K562 (cell line): ENCODE measurements around the gene PLAAT3. TPM values are rescaled to one million over a fixed set of nuclear protein-coding genes. Genes with fewer than 3 reads are reported as not detected.

ENCODE experiments used
- CBFA2T2 ChIP-seq: fragments of 450-650 bp; conservative IDR thresholded peaks from 2 replicates; pipeline ENCODE4 v1.6.1; 2017; ENCODE audit warnings: mild to moderate bottlenecking
- CHD4 ChIP-seq: fragments of 200-600 bp; sonication (generic); IDR thresholded peaks from 3 replicates; pipeline ENCODE4 v1.6.1; 2012; ENCODE audit warnings: low read depth, mild to moderate bottlenecking, mixed read lengths, low read length, inconsistent platforms; ENCODE audit not compliant: insufficient read depth, insufficient replicate concordance, poor library complexity, severe bottlenecking
- CTBP1 ChIP-seq: fragments of 450-650 bp; IDR thresholded peaks from 2 replicates; pipeline ENCODE4 v1.6.1; 2016; ENCODE audit warnings: borderline replicate concordance
- DACH1 ChIP-seq: fragments of 450-650 bp; IDR thresholded peaks from 2 replicates; pipeline ENCODE4 v1.6.1; 2018; ENCODE audit not compliant: partially characterized antibody
- E4F1 ChIP-seq: fragments of 250-450 bp; sonication (Bioruptor Pico); IDR thresholded peaks from 2 replicates; pipeline ENCODE4 v1.5.0; 2021; ENCODE audit warnings: mild to moderate bottlenecking, borderline replicate concordance
- FOXJ3 ChIP-seq: sonication (generic); formaldehyde crosslinking; IDR thresholded peaks from 2 replicates; pipeline ENCODE4 v1.4.0; 2020; ENCODE audit warnings: mild to moderate bottlenecking, missing genetic modification reagents
- FOXK2 ChIP-seq, 2 experiments: fragments of 450-650 bp; IDR thresholded peaks in 1 of 2; conservative IDR thresholded peaks in 1 of 2; 2 replicates each; pipeline ENCODE4 v1.6.1; 2016; ENCODE audit warnings: low read depth in 2 of 2, mild to moderate bottlenecking in 1 of 2
- GATAD2A ChIP-seq: fragments of 450-650 bp; IDR thresholded peaks from 2 replicates; pipeline ENCODE4 v1.6.1; 2017
- HIVEP1 ChIP-seq: fragments of 250-450 bp; sonication (Bioruptor Pico); IDR thresholded peaks from 2 replicates; pipeline ENCODE4 v1.4.0; 2020; ENCODE audit warnings: mild to moderate bottlenecking
- IFI16 ChIP-seq: fragments of 250-450 bp; sonication (Bioruptor Pico); IDR thresholded peaks from 2 replicates; pipeline ENCODE4 v2.1.2; 2022; ENCODE audit warnings: mild to moderate bottlenecking, inconsistent platforms
- MNT ChIP-seq, 2 experiments: fragments of 450-650 bp; conservative IDR thresholded peaks; 2 replicates each; pipeline ENCODE4 v1.6.1; 2017; ENCODE audit warnings: mild to moderate bottlenecking in 2 of 2, moderate library complexity in 2 of 2
- MXI1 ChIP-seq: IDR thresholded peaks from 2 replicates; pipeline ENCODE4 v1.6.1; 2011; ENCODE audit warnings: low read depth, mild to moderate bottlenecking, improper control_type of control experiment, low read length
- NFIC ChIP-seq: fragments of 450-650 bp; IDR thresholded peaks from 2 replicates; pipeline ENCODE4 v1.6.1; 2017; ENCODE audit warnings: mild to moderate bottlenecking, inconsistent platforms
- NR2C1 ChIP-seq, 2 experiments: fragments of 450-650 bp; IDR thresholded peaks; 2 replicates each; pipeline ENCODE4 v1.6.1; 2017; ENCODE audit warnings: mild to moderate bottlenecking in 2 of 2, antibody characterized with exemption in 1 of 2, inconsistent platforms in 1 of 2, missing compliant biosample characterization in 1 of 2, missing genetic modification characterization in 1 of 2
- PTRF ChIP-seq: fragments of 450-650 bp; IDR thresholded peaks from 2 replicates; pipeline ENCODE4 v1.6.1; 2016; ENCODE audit warnings: mild to moderate bottlenecking, missing genetic modification characterization, missing compliant biosample characterization
- PYGO2 ChIP-seq: fragments of 450-650 bp; IDR thresholded peaks from 2 replicates; pipeline ENCODE4 v1.6.1; 2016; ENCODE audit warnings: mild to moderate bottlenecking, missing genetic modification characterization, moderate library complexity, missing compliant biosample characterization
- SMARCE1 ChIP-seq: fragments of 450-650 bp; IDR thresholded peaks from 2 replicates; pipeline ENCODE4 v1.7.1; 2016; ENCODE audit warnings: mild to moderate bottlenecking
- VEZF1 ChIP-seq: fragments of 200-800 bp; sonication (Bioruptor generic); IDR thresholded peaks from 2 replicates; pipeline ENCODE4 v1.6.1; 2017; ENCODE audit warnings: missing genetic modification characterization, missing compliant biosample characterization
- ZBTB43 ChIP-seq: sonication (generic); formaldehyde crosslinking; IDR thresholded peaks from 2 replicates; pipeline ENCODE4 v1.8.0; 2023; ENCODE audit warnings: mild to moderate bottlenecking, missing genetic modification reagents
- ZFPM2 ChIP-seq: fragments of 250-450 bp; sonication (Bioruptor Pico); IDR thresholded peaks from 2 replicates; pipeline ENCODE4 v1.5.1; 2022; ENCODE audit warnings: mild to moderate bottlenecking
- ZNF699 ChIP-seq: fragments of 250-450 bp; sonication (Bioruptor Pico); IDR thresholded peaks from 2 replicates; pipeline ENCODE4 v1.8.0; 2021; ENCODE audit warnings: mild to moderate bottlenecking, moderate library complexity; ENCODE audit not compliant: insufficient replicate concordance
- polyA plus RNA-seq, 8 experiments: library from polyadenylated mRNA; depleted of rRNA in 4 of 8; stranded (reverse) in 5 of 8; unstranded in 3 of 8; fragments of >200 nt; fragmentation: Nextera tagmentation in 2 of 8; fragmentation: Illumina TruSeq in 1 of 8; extraction: Ambion mirVana in 2 of 8; extraction: Trizol in 1 of 8; gene quantifications; 2 replicates each; pipeline versions ENCODE4 v1.2.1 to v1.2.3, GENCODE V29; 2011 to 2014; ENCODE audit warnings: inconsistent platforms in 1 of 8, missing spikeins in 1 of 8
- total RNA-seq, 7 experiments: library from RNA; depleted of rRNA in 6 of 7; stranded (reverse); fragments of >200 nt in 6 of 7; fragmentation: Illumina TruSeq in 2 of 7; extraction: Trizol in 2 of 7; gene quantifications; 2 replicates each; pipeline versions ENCODE4 v1.2.1 to v1.2.3, GENCODE V29; 2011 to 2021; ENCODE audit warnings: low replicate concordance in 1 of 7

Gene PLAAT3
- total and polyA plus RNA-seq, 9 of the 15 experiments (the other 6 are each of a cell fraction or from before 2014, with no cell fraction given): 0.80 to 2.7 (median 1.4) TPM

GRCh38 chr11:63567044-63567840 lies 47.0 kb downstream of the PLAAT3 start (continued):
- TF ChIP-seq MXI1: peak; percentile 54; the same call in 1 of the 2 replicates
- TF ChIP-seq MNT (conservative IDR thresholded peaks at IDR 0.05): peak; percentile 39 to 74; a peak in 2 of 4 replicates
- no peak for TF ChIP-seq E4F1
- TF ChIP-seq ZFPM2: no peak
- peak; percentile 92 for TF ChIP-seq SMARCE1
- TF ChIP-seq PTRF (tag): no peak
- no peak for TF ChIP-seq HIVEP1
- peak; percentile 85 for TF ChIP-seq CBFA2T2
- TF ChIP-seq PYGO2 (tag): 0 out of 2 replicates have a peak, but pooled peaks have one; percentile 8
- peak; percentile 64 for TF ChIP-seq NFIC
- no peak for TF ChIP-seq NR2C1 (IDR thresholded peaks at IDR 0.05)
- TF ChIP-seq NR2C1 (tag; IDR thresholded peaks at IDR 0.05): peak; percentile 33; the same call in 1 of the 2 replicates
- no peak for TF ChIP-seq ZBTB43 (CRISPR knock-in tag)
- peak; percentile 50 for TF ChIP-seq VEZF1 (CRISPR knock-in tag)
- TF ChIP-seq DACH1: peak; percentile 91
- TF ChIP-seq ZNF699: no peak
- no peak for TF ChIP-seq IFI16 (CRISPR knock-in tag)
- TF ChIP-seq FOXK2 (conservative IDR thresholded peaks at IDR 0.05 in 1 of 2, IDR thresholded peaks at IDR 0.05 in 1 of 2; ENCODE audit: low read depth in 2 of 2): peak; percentile 58 to 86
- no peak for TF ChIP-seq CHD4
- peak; percentile 72 for TF ChIP-seq CTBP1
- TF ChIP-seq GATAD2A: peak; percentile 90
- peak; percentile 87 for TF ChIP-seq FOXJ3 (CRISPR knock-in tag)
